ENCODE results near the gene RFTN1. TPM values are rescaled to one million over a fixed set of nuclear protein-coding genes. Genes with fewer than 3 reads are reported as not detected.

The RFTN1 gene
- total RNA-seq, 2 experiments from 2014 or later: 81.8 to 152 TPM

DNA sequence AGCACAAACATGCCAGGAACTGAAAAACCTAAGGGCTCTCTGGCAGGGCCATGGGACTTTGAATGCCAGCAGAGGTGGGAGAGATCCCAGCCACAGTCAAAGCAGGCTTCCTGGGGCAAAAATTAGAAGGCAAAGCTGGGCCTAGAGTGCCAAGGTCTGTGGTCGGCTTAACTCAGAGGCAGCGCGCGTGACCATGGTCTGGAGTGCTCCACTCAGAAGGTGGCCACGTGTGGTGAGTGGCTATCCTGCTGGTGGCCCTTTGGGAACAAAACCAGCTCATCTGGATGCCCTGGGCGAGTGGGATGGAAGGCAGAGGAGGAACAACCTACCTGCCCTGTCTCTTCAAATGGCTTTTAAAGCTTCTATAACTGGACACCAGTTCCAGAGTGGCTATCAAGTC lies 185.4 kb downstream of the RFTN1 start:
- CTCF ChIA-PET (ENCODE audit: unreplicated experiment): no interaction called here
- intact Hi-C loops (cut with micrococcal nuclease; ENCODE audit: unreplicated experiment): no loop called here
- H3K36me3 ChIP-seq (ENCODE audit: insufficient read depth, low read length): peaks cover 94% of the 10 kb centered on the region

DNA sequence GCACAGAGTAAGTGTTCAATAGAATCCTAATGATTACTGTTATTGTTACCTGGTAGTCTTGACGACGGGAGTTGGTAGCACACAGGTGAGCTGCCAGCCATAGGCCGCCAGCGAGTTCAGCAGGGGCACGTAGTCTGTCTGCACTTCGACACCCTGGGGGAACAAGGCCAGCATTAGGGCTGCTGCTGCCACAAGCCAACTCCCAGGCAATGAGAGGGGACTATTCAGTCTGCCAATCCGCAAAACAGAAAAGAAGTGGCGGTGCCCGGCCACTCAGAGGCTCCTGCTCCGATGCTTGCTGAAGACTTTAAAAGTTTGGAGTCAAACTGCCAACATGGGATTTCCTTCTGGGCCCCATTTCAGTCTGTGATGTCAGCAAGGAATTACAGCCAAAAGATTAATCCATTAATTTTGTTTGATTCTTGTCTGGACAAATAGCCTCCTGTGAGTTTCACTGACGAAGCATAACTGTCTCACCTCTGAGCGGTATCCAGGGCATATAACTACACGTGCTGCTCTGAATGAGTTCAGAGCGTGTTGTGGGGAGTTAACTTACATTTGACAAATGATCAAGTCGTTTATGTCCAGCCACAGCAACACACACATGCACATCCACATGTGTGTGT lies 186.7 kb downstream of the RFTN1 start:
- ChIA-PET CTCF (ENCODE audit: unreplicated experiment) (interaction anchor here (0.6 kb wide), 1 partner anchor 78 kb away, joined by 3 read pairs; no protein-coding TSS in a partner anchor), POLR2A (no interaction called here)
- H3K27ac ChIP-seq (ENCODE audit: low read depth, low read length, poor library complexity, severe bottlenecking): no peak overlapping the region
- intact Hi-C loops (cut with micrococcal nuclease; ENCODE audit: unreplicated experiment): no loop called here
- peaks cover 6% of the 10 kb centered on the region for H3K9me3 ChIP-seq (ENCODE audit: low read length)
- no peak overlapping the region for H3K4me2 ChIP-seq (ENCODE audit: low read length)
- no peak for TF ChIP-seq EZH2phosphoT487 (IDR thresholded peaks at IDR 0.05; ENCODE audit: borderline replicate concordance, low read depth, low read length)
- TF ChIP-seq, protein P1, sequence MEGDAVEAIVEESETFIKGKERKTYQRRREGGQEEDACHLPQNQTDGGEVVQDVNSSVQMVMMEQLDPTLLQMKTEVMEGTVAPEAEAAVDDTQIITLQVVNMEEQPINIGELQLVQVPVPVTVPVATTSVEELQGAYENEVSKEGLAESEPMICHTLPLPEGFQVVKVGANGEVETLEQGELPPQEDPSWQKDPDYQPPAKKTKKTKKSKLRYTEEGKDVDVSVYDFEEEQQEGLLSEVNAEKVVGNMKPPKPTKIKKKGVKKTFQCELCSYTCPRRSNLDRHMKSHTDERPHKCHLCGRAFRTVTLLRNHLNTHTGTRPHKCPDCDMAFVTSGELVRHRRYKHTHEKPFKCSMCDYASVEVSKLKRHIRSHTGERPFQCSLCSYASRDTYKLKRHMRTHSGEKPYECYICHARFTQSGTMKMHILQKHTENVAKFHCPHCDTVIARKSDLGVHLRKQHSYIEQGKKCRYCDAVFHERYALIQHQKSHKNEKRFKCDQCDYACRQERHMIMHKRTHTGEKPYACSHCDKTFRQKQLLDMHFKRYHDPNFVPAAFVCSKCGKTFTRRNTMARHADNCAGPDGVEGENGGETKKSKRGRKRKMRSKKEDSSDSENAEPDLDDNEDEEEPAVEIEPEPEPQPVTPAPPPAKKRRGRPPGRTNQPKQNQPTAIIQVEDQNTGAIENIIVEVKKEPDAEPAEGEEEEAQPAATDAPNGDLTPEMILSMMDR (conservative IDR thresholded peaks at IDR 0.05; ENCODE audit: low read length): no peak
- no TSS peak for BruUV-seq (replicated peaks)
- no peaks in the 10 kb centered on the region for H3K9me2 ChIP-seq (ENCODE audit: insufficient read depth, low read length)
- H3K4me3 ChIP-seq (ENCODE audit: low read depth, low read length, poor library complexity, severe bottlenecking): no peak overlapping the region
- no peaks in the 10 kb centered on the region for H3K79me2 ChIP-seq (ENCODE audit: insufficient read depth, low read depth, low read length)
- H3K36me3 ChIP-seq (ENCODE audit: insufficient read depth, low read length): peaks cover 94% of the 10 kb centered on the region
- no peaks in the 10 kb centered on the region for H4K20me1 ChIP-seq (ENCODE audit: insufficient read depth, low read length)
- DNase-seq (ENCODE audit: low spot score): no peak
- no peak overlapping the region for H2AFZ ChIP-seq (ENCODE audit: low read length)
- no peaks in the 10 kb centered on the region for H3K4me1 ChIP-seq (ENCODE audit: insufficient read depth, low read length, poor library complexity, severe bottlenecking)

More for the DNA sequence above, 185.4 kb downstream of the RFTN1 start:
- no peaks in the 10 kb centered on the region for H3K4me1 ChIP-seq (ENCODE audit: insufficient read depth, low read length, poor library complexity, severe bottlenecking)
- no peaks in the 10 kb centered on the region for H3K9me2 ChIP-seq (ENCODE audit: insufficient read depth, low read length)
- BruUV-seq (replicated peaks): no TSS peak
- POLR2A ChIA-PET: no interaction called here
- no peaks in the 10 kb centered on the region for H4K20me1 ChIP-seq (ENCODE audit: insufficient read depth, low read length)
- no peak overlapping the region for H3K4me2 ChIP-seq (ENCODE audit: low read length)
- no peak for DNase-seq (ENCODE audit: low spot score)
- no peak overlapping the region for H3K4me3 ChIP-seq (ENCODE audit: low read depth, low read length, poor library complexity, severe bottlenecking)
- no peak for TF ChIP-seq EZH2phosphoT487 (IDR thresholded peaks at IDR 0.05; ENCODE audit: borderline replicate concordance, low read depth, low read length)
- TF ChIP-seq, protein P1 (conservative IDR thresholded peaks at IDR 0.05; ENCODE audit: low read length): no peak
- H3K79me2 ChIP-seq (ENCODE audit: insufficient read depth, low read depth, low read length): no peaks in the 10 kb centered on the region
- peaks cover 12% of the 10 kb centered on the region for H3K9me3 ChIP-seq (ENCODE audit: low read length)
- H2AFZ ChIP-seq (ENCODE audit: low read length): no peak overlapping the region
- no peak overlapping the region for H3K27ac ChIP-seq (ENCODE audit: low read depth, low read length, poor library complexity, severe bottlenecking)

DNA sequence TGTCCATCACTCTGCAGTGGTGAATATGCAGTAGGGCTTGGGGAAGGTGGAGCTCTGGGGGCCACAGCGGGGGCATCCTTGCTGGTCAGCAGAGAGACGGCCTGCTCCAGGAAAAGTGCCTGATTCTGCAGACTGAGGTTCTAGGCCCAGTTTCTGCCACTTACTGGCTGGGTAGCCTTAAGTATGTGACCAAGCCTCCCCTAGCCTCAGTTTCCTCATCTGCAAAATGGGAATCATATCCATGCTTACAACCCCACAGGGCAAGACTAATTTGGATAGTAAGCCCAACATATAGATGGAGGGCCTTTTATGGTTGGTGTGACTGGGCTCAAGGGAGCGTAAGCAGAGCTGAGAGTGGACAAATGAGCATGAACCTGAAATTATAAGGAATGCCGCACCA lies 187.6 kb downstream of the RFTN1 start:
- TF ChIP-seq EZH2phosphoT487 (IDR thresholded peaks at IDR 0.05; ENCODE audit: borderline replicate concordance, low read depth, low read length): no peak
- TF ChIP-seq, protein P1 (conservative IDR thresholded peaks at IDR 0.05; ENCODE audit: low read length): no peak
- CTCF ChIA-PET (ENCODE audit: unreplicated experiment): interaction anchor here (0.6 kb wide), 1 partner anchor 79 kb away, joined by 3 read pairs; no protein-coding TSS in a partner anchor
- DNase-seq (ENCODE audit: low spot score): no peak
- no peaks in the 10 kb centered on the region for H4K20me1 ChIP-seq (ENCODE audit: insufficient read depth, low read length)
- H3K4me1 ChIP-seq (ENCODE audit: insufficient read depth, low read length, poor library complexity, severe bottlenecking): no peaks in the 10 kb centered on the region
- no peaks in the 10 kb centered on the region for H3K79me2 ChIP-seq (ENCODE audit: insufficient read depth, low read depth, low read length)
- POLR2A ChIA-PET: no interaction called here
- no peak overlapping the region for H3K27ac ChIP-seq (ENCODE audit: low read depth, low read length, poor library complexity, severe bottlenecking)
- no peaks in the 10 kb centered on the region for H3K9me3 ChIP-seq (ENCODE audit: low read length)
- no peak overlapping the region for H3K4me3 ChIP-seq (ENCODE audit: low read depth, low read length, poor library complexity, severe bottlenecking)
- no peak overlapping the region for H2AFZ ChIP-seq (ENCODE audit: low read length)
- H3K4me2 ChIP-seq (ENCODE audit: low read length): no peak overlapping the region
- intact Hi-C loops (cut with micrococcal nuclease; ENCODE audit: unreplicated experiment): no loop called here
- no peaks in the 10 kb centered on the region for H3K9me2 ChIP-seq (ENCODE audit: insufficient read depth, low read length)
- H3K36me3 ChIP-seq (ENCODE audit: insufficient read depth, low read length): peaks cover 94% of the 10 kb centered on the region
- no TSS peak for BruUV-seq (replicated peaks)

All from OCI-LY7 (cell line).